WI38 (cell line): ENCODE data around the gene PRDX1.
"Not testable (repeated sequence)": the region's sequence is repeated elsewhere in the genome, so short reads cannot be mapped to it uniquely, and the experiment has no call there.

Source experiments
- H3K4me3 ChIP-seq: 2 replicates; pipeline ENCODE4 v1.5.1; 2011; ENCODE audit warnings: low read depth, mild to moderate bottlenecking, control low read depth, low read length
- CTCF ChIP-seq: IDR thresholded peaks from 2 replicates; pipeline ENCODE4 v1.5.1; 2012; ENCODE audit warnings: low read depth, mild to moderate bottlenecking, control low read depth, low read length

PRDX1 gene

DNA sequence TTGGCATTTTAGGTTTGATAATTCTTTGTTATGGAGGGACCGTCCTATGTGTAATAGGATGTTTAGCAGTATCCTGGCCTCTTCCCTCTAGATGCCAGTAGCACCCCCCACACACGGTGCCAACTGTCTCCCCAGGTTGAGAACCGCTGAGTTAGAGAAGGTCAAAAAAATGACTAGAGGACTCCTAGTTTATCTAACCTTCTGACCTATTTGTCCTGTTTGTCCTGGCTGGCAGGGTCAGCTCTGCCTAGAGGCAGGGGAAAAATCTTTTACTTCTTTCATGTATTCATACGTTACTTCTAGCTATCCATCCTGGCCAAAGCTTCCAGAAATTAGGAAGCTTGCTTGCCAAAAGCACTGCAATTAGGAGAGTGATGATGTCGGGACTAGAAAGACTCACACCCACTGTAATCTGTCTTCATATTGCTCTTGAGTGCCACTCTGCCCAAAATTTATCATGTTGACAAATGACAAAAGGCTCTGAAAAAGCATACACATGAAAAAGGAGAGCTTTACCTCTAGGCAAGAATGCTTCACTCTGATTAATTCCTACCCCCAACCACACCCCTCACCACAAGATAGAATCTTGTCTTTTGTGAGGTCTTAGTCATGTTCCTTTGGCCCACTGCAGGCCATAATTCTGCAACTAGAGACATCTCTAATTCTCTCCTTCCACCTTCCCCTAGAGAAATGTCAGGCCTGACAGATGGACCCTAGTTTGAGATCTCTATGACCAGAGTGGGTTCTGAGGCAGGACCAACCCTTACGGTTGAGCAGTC lies 14.5 kb upstream of the PRDX1 start:
- no peak overlapping the region for H3K4me3 ChIP-seq
- TF ChIP-seq CTCF, result no peak

- H3K4me3 ChIP-seq, result no peak overlapping the region
- no peak for TF ChIP-seq CTCF
These were observed 10.2 kb upstream of the PRDX1 start for GRCh38 chr1:45531873-45532272.

DNA sequence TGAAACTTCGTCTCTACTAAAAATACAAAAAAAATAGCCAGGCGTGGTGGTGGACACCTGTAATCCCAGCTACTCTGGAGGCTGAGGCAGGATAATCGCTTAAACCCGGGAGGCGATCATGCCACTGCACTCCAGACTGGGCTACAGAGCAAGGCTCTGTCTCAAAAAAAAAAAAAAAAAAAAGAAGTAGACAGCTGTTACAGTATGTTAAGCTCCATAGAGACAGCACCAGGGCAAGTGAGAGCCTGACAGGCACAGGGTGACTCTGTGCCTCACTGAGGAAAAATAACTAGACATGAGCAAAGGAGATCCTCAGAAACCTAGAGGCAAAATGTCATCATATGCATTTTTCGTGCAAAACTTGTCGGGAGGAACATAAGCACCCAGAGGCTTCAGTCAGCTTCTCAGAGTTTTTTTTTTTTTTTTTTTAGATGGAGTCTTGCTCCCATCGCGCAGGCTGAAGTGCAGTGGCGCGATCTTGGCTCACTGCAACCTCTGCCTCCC lies 9.0 kb upstream of the PRDX1 start:
- no peak for TF ChIP-seq CTCF
- H3K4me3 ChIP-seq, result no peak overlapping the region

DNA sequence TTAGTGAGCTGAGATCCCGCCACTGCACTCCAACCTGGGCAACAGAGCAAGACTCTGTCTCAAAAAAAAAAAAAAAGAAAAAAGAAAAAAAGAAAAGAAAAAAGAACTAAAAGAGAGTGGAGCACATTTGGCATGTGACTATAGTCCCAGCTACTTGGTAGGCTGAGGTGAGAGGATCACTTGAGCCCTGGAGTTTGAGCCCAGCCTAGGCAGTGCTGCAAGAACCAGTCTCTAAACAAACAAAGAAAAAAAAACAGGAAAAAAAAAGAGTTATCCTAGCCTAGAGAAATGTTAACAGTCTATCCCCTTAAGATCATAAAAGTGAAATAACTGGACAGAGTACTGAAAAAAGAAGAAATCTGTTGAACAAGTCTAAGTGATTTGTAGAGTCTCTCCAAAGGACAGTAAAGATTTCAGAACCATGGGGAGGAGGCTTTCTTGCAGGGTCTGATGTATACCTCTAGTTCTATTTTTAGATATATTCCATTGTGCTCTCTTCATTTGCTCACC lies 4.5 kb upstream of the PRDX1 start:
- H3K4me3 ChIP-seq, result no peak overlapping the region
- TF ChIP-seq CTCF, result no peak

GRCh38 chr1:45523975-45524374 lies 2.3 kb upstream of the PRDX1 start:
- H3K4me3 ChIP-seq, result not testable (repeated sequence)

GRCh38 chr1:45523516-45523915 lies 1.8 kb upstream of the PRDX1 start:
- H3K4me3 ChIP-seq, result not testable (repeated sequence)

- no peak for TF ChIP-seq CTCF
- H3K4me3 ChIP-seq, result peak overlapping the region; percentile 97
These were observed 830 bp upstream of the PRDX1 start for GRCh38 chr1:45522324-45523104.

DNA sequence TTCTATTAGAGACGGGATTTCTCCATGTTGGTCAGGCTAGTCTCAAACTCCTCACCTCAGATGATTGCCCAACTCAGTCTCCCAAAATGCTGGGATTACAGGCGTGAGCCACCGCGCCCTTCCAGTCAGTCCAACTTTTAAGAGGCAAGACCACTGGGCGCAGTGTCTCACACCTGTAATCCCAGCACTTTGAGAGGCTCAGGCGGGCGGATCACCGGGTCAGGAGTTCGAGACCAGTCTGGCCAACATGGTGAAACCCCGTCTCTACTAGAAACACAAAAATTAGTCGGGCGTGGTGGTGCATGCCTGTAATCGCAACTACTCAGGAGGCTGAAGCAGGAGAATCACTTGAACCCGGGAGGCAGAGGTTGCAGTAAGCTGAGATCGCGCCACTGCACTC lies 1.9 kb downstream of the PRDX1 start:
- H3K4me3 ChIP-seq, result peak overlapping the region; percentile 97
